ENCODE results near the gene SMAD1. TPM values are rescaled to one million over a fixed set of nuclear protein-coding genes. Genes with fewer than 3 reads are reported as not detected.

The SMAD1 gene
- total RNA-seq, 1 experiment from 2014 or later: 23.0 TPM

DNA sequence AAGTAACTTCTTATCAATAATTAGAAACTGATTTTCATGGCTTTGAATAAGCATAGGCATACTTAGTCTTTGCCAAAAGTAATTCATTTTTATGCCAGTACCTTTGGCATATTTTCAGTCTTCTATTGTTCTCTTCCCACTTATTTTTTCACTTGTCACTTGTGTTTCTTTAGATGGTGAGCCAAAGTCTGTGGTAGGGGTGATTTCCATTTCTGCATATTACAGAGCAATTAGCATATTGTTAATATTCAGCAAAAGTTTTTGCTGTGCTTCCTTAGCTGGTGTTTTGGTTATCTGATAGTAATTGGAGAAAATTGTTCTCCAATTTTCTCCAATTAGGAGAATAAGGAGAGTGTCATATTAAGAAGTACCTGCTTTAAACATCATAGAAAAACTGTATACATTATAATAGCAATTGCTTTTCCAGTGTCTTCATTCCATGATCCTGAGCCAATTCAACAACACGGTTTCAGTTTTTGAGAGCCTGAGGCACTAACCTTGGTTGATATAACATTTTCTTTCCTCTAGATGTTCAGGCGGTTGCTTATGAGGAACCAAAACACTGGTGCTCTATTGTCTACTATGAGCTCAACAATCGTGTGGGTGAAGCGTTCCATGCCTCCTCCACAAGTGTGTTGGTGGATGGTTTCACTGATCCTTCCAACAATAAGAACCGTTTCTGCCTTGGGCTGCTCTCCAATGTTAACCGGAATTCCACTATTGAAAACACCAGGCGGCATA, 64.7 kb downstream of the SMAD1 start:
- H3K4me3 ChIP-seq (replicated peaks in 1 of 2; ENCODE audit: low read depth in 1 of 2, low read length in 2 of 2): no peak overlapping the region
- no peak overlapping the region; the same call in 1 of the 2 replicates for H3K27ac ChIP-seq (ENCODE audit: low read depth, low read length)
- ATAC-seq (no peak), DNase-seq (ENCODE audit: low read depth, low spot score) (no peak)
- H3K4me2 ChIP-seq (ENCODE audit: low read length): peak overlapping the region; percentile 44
- no TSS peak for BruUV-seq (replicated peaks)
- no peaks in the 10 kb centered on the region for H3K9me3 ChIP-seq (ENCODE audit: control insufficient read depth in 1 of 2, insufficient read depth in 1 of 2, low read depth in 1 of 2, low read length in 2 of 2)
- no peaks in the 10 kb centered on the region for H3K27me3 ChIP-seq (ENCODE audit: insufficient read depth, low read length)
- no peak for TF ChIP-seq SRF (IDR thresholded peaks at IDR 0.05; ENCODE audit: low read depth)
- TF ChIP-seq, protein P1, sequence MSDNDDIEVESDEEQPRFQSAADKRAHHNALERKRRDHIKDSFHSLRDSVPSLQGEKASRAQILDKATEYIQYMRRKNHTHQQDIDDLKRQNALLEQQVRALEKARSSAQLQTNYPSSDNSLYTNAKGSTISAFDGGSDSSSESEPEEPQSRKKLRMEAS (IDR thresholded peaks at IDR 0.05): no peak
- no peak for TF ChIP-seq SIN3A (IDR thresholded peaks at IDR 0.05; ENCODE audit: low read depth)
- TF ChIP-seq ZNF274 (IDR thresholded peaks at IDR 0.05; ENCODE audit: low read depth, low read length): no peak
- TF ChIP-seq RAD21 (IDR thresholded peaks at IDR 0.05; ENCODE audit: low read depth): no peak
- TF ChIP-seq EGR1 (IDR thresholded peaks at IDR 0.05; ENCODE audit: low read depth): no peak
- no peak for TF ChIP-seq EZH2phosphoT487 (IDR thresholded peaks at IDR 0.05; ENCODE audit: borderline replicate concordance)
- TF ChIP-seq, protein P2, sequence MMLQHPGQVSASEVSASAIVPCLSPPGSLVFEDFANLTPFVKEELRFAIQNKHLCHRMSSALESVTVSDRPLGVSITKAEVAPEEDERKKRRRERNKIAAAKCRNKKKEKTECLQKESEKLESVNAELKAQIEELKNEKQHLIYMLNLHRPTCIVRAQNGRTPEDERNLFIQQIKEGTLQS (IDR thresholded peaks at IDR 0.05): no peak
- TF ChIP-seq ZFX (IDR thresholded peaks at IDR 0.05): no peak
- no peak for TF ChIP-seq FOSL1 (IDR thresholded peaks at IDR 0.05; ENCODE audit: low read depth)
- TF ChIP-seq CEBPB (IDR thresholded peaks at IDR 0.05; ENCODE audit: low read depth): no peak
- no peak for TF ChIP-seq JUND (IDR thresholded peaks at IDR 0.05)
- TF ChIP-seq, protein P3, sequence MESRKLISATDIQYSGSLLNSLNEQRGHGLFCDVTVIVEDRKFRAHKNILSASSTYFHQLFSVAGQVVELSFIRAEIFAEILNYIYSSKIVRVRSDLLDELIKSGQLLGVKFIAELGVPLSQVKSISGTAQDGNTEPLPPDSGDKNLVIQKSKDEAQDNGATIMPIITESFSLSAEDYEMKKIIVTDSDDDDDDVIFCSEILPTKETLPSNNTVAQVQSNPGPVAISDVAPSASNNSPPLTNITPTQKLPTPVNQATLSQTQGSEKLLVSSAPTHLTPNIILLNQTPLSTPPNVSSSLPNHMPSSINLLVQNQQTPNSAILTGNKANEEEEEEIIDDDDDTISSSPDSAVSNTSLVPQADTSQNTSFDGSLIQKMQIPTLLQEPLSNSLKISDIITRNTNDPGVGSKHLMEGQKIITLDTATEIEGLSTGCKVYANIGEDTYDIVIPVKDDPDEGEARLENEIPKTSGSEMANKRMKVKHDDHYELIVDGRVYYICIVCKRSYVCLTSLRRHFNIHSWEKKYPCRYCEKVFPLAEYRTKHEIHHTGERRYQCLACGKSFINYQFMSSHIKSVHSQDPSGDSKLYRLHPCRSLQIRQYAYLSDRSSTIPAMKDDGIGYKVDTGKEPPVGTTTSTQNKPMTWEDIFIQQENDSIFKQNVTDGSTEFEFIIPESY (IDR thresholded peaks at IDR 0.05; ENCODE audit: extremely low read depth, insufficient replicate concordance, low read length): no peak
- TF ChIP-seq, protein P4, sequence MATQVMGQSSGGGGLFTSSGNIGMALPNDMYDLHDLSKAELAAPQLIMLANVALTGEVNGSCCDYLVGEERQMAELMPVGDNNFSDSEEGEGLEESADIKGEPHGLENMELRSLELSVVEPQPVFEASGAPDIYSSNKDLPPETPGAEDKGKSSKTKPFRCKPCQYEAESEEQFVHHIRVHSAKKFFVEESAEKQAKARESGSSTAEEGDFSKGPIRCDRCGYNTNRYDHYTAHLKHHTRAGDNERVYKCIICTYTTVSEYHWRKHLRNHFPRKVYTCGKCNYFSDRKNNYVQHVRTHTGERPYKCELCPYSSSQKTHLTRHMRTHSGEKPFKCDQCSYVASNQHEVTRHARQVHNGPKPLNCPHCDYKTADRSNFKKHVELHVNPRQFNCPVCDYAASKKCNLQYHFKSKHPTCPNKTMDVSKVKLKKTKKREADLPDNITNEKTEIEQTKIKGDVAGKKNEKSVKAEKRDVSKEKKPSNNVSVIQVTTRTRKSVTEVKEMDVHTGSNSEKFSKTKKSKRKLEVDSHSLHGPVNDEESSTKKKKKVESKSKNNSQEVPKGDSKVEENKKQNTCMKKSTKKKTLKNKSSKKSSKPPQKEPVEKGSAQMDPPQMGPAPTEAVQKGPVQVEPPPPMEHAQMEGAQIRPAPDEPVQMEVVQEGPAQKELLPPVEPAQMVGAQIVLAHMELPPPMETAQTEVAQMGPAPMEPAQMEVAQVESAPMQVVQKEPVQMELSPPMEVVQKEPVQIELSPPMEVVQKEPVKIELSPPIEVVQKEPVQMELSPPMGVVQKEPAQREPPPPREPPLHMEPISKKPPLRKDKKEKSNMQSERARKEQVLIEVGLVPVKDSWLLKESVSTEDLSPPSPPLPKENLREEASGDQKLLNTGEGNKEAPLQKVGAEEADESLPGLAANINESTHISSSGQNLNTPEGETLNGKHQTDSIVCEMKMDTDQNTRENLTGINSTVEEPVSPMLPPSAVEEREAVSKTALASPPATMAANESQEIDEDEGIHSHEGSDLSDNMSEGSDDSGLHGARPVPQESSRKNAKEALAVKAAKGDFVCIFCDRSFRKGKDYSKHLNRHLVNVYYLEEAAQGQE (IDR thresholded peaks at IDR 0.05; ENCODE audit: low read depth): no peak
- TF ChIP-seq, protein P5, sequence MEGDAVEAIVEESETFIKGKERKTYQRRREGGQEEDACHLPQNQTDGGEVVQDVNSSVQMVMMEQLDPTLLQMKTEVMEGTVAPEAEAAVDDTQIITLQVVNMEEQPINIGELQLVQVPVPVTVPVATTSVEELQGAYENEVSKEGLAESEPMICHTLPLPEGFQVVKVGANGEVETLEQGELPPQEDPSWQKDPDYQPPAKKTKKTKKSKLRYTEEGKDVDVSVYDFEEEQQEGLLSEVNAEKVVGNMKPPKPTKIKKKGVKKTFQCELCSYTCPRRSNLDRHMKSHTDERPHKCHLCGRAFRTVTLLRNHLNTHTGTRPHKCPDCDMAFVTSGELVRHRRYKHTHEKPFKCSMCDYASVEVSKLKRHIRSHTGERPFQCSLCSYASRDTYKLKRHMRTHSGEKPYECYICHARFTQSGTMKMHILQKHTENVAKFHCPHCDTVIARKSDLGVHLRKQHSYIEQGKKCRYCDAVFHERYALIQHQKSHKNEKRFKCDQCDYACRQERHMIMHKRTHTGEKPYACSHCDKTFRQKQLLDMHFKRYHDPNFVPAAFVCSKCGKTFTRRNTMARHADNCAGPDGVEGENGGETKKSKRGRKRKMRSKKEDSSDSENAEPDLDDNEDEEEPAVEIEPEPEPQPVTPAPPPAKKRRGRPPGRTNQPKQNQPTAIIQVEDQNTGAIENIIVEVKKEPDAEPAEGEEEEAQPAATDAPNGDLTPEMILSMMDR (IDR thresholded peaks at IDR 0.05 in 2 of 3, conservative IDR thresholded peaks at IDR 0.05 in 1 of 3; ENCODE audit: borderline replicate concordance in 1 of 3, insufficient read depth in 1 of 3, low read depth in 2 of 3, low read length in 2 of 3): no peak
- no peak for TF ChIP-seq TCF7L2 (IDR thresholded peaks at IDR 0.05; ENCODE audit: borderline replicate concordance, extremely low read depth, insufficient read depth, insufficient read length)
- TF ChIP-seq YY1 (IDR thresholded peaks at IDR 0.05; ENCODE audit: extremely low read depth, insufficient replicate concordance, low read depth, low read length): no peak
- TF ChIP-seq CBX3 (IDR thresholded peaks at IDR 0.05; ENCODE audit: low read depth): no peak
- no peak for TF ChIP-seq SP1 (IDR thresholded peaks at IDR 0.05; ENCODE audit: low read depth)
- no peak for TF ChIP-seq ELF1 (IDR thresholded peaks at IDR 0.05; ENCODE audit: borderline replicate concordance, low read depth)
- H4K20me1 ChIP-seq (ENCODE audit: insufficient read depth): no peaks in the 10 kb centered on the region
- H3K9ac ChIP-seq (ENCODE audit: low read length): no peak overlapping the region
- POLR2A ChIA-PET: no interaction called here
- H3K79me2 ChIP-seq (ENCODE audit: insufficient read depth, low read length): no peaks in the 10 kb centered on the region
- no peaks in the 10 kb centered on the region for H3K9me2 ChIP-seq (ENCODE audit: insufficient read depth)
- RAD21 ChIA-PET (ENCODE audit: low non-redundant PET in 1 of 2, low total read pairs in 2 of 2, uncharacterized antibody in 2 of 2, unreplicated experiment in 2 of 2): no interaction called here
- H3K36me3 ChIP-seq (ENCODE audit: control insufficient read depth in 1 of 2, insufficient read depth in 2 of 2, low read length in 2 of 2): peaks cover 0 to 4% of the 10 kb centered on the region in 2 experiments; a peak in 1 of 4 replicates
- CTCF ChIA-PET: interaction anchor here (1.2 kb wide), 1 partner anchor 11 kb away, joined by 5 read pairs; no protein-coding TSS in a partner anchor
- intact Hi-C loops (cut with micrococcal nuclease): no loop called here
- H2AFZ ChIP-seq (ENCODE audit: low read depth, low read length, poor library complexity, severe bottlenecking): no peak overlapping the region
- peaks cover 17 to 19% of the 10 kb centered on the region in 2 experiments for H3K4me1 ChIP-seq (ENCODE audit: control insufficient read depth in 1 of 2, insufficient read depth in 2 of 2, low read length in 2 of 2)

Measured in HCT116 (cell line).